DLD1 (cell line): ENCODE measurements around the gene IL1B.

ENCODE experiments used
- in situ Hi-C: cut with HindIII; loops from 2 replicates; pipeline ENCODE4 v1.10.0; 2017; ENCODE audit warnings: low sequenced_read_pairs

The IL1B gene

DNA sequence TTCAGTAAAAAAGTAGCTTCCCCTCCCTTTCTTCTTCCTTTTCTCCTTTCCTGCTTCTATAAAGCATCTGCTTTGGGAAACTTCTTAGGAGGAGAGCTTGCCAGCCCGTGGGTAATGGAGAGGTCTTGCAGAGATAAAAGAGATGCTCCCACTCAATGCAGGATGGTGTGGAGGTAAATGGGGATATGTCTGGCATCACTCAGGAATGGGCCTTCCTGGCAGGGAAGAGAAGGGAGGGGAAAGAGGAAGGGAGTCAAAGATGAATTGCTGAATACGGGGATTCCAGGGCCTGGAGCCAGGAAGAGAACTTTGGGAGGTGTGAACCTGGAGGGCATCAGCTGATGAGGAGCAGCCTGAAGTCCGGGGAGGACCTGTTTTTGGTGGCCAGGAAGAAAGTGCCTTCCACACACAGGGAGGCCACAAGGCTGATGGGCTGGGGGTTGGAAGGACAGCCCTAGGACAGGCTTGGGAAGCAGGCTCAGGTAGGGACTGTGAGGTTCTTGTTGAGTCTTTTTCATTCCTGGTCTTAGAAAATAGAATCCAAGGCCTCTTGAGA is 25.2 kb downstream of the IL1B start:
- in situ Hi-C loops = no loop called here

DNA sequence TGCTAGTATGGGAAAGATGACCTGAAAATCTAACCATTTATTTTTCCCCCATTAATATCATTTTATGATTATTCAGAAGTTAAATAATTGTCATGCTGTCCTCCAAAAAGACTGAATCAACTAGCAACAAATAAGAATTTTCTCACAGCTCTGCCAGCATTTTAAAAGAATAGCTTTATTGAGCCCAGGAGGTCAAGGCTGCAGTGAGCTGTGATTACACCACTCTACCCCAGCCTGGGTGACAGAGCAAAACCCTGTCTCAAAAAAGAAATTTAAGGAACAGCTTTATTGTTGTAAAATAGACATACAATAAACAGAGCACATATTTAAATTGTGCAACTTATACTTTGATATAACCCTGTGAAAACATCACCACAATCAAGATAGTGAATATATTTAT is 27.5 kb downstream of the IL1B start:
- in situ Hi-C loops = no loop called here

GRCh38 chr2:112807233-112807807 is 29.3 kb downstream of the IL1B start:
- in situ Hi-C loops = no loop called here

- in situ Hi-C loops = no loop called here
Observed at GRCh38 chr2:112805542-112805941, 31.0 kb downstream of the IL1B start.

GRCh38 chr2:112803691-112804521 is 32.7 kb downstream of the IL1B start:
- in situ Hi-C loops = no loop called here

GRCh38 chr2:112800881-112801583 is 35.5 kb downstream of the IL1B start:
- in situ Hi-C loops = no loop called here

DNA sequence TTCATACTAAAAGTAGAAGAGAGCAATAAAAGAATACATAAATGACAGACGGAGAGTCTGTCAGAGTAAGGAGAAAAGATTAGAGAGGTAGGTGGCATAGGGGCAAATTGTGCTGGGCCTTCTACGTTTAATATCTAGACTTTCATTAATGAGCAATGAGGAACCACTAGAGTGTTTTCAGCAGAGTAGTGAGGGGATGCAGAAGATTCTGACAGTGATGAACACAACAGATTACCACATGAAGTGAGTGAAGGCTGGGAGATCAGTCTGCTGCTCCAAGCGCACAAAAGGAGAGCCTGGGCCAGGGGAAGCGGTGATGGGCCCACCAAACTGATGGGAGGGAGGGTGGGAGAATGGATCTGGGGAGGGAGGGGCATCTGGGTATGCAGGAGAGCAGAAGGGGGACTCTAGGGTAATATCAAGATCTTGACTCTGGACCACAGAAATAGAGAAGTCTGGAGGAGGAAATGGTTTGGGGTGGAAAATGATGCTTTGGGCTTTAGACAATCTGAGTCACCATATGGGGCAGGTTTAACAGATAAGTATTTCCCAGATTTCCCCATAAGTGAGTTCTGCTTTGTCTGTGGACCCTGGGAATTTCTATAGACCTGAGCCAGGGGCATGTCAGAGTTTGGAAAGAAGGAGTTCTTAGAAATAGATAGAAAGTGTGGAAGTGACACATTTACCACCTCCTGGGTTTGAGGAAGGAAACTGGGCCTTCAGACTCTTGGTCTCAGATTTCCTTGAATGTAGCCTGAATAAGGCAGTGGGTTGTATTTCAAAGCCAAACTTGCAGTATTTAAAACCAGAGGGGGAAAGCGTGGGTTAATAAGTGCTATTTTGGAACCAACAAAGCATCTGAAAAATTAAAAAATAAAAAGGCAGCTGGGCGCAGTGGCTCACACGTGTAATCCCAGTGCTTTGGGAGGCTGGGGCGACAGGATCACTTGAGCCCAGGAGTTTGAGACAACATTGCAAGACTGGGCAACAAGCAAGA is 37.3 kb downstream of the IL1B start:
- in situ Hi-C loops = no loop called here

DNA sequence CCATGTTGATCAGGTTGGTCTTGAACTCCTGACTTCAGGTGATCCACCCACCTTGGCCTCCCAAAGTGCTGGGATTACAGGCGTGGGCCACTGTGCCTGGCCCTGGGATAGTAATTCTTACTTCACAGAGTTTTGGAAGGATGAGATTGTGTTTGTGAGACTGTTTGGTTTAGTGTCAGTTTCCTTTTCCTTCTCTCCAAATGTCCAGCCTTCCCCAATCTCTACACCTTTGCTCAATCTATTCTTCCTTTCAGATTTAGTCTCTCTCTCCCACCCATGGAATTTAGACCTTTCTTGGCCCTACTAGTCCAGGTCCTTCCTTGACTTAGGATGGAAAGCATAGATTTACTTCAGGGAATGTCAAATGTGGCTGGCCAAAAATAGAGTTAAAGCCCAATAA is 40.1 kb downstream of the IL1B start:
- in situ Hi-C loops = no loop called here

DNA sequence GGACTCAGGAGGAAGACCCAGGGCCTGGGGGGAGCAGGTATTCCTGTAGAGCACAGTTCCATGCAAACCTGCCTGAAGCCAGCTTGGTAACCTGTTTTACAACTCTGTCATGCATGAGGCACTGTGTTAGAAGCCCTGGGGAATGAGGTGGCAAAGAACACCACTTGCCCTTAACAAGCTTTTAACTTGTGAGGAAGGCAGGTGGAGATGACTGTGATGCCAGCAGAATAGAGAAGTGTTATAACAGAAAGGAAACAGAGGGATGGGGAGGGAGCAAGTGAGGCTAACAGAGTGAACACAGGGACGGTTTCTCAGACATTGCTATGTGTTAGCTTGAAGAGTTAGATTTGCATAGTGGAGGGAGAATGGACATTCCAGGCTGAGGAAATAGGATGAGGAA is 40.8 kb downstream of the IL1B start:
- in situ Hi-C loops = no loop called here

DNA sequence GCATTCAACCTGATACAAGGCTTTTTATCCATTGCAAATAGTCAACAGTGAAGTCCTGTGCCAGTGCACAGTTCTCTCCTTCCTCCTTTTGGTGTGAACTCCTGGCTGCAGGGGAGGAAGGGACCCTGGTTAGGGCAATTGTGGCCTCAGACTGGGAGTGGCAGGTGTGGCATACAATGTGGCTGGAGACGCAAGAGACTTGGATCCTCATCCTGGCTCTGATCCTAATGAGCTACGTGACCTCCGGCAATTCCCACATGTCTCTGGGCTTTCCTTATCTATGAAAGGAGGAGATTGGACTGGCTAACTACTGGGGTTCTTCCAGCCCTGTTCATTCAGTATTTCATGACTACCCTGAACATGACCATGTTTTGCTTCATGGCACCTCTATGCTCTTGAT is 41.7 kb downstream of the IL1B start:
- in situ Hi-C loops = no loop called here

DNA sequence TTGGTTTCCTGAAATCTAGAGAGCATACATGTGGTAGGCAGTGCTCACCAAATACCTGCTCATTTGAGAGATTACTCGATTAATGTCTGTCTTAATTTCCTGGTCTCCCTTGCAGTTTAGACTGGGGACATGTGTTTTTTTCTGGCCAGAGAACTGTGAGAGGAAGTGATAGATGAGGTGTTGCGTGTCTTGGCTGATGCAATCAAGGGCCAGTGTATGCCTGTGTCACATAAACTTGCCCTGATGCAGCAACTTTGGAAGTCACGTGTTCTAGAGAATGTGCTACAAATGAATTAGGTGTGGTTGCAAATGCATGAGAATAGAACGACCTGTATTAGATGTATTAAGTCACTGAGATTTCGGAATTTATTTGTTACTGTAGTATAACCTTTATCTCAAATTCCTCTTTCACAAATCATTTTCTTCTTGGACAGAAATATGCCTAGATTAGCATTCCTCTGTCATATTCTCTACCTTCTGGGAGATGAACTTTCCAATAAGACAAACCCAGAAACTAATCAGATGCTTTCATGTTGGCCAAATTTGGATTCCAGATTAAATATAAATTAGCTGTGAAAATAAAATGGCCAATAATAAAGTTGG is 42.3 kb downstream of the IL1B start:
- in situ Hi-C loops = no loop called here

- in situ Hi-C loops = no loop called here
Observed at GRCh38 chr2:112793449-112793978, 43.1 kb downstream of the IL1B start.

DNA sequence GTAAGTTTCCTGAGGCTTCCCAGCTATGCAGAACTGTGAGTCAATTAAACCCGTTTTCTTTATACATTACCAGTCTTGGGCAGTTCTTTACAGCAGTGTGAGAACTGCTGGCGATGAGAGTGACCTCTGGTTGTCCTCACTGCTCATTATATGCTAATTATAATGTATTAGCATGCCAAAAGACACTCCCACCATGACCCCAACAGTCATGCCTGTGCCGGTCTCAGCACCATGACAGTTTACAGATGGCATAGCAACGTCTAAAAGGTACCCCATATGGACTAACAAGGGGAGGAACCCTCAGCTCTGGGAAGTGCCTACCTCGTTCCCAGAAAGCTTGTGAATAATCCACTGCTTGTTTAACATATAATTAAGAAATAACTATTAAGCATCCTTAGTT is 44.2 kb downstream of the IL1B start:
- in situ Hi-C loops = no loop called here

- in situ Hi-C loops = no loop called here
Observed at GRCh38 chr2:112791693-112792230, 44.8 kb downstream of the IL1B start.

DNA sequence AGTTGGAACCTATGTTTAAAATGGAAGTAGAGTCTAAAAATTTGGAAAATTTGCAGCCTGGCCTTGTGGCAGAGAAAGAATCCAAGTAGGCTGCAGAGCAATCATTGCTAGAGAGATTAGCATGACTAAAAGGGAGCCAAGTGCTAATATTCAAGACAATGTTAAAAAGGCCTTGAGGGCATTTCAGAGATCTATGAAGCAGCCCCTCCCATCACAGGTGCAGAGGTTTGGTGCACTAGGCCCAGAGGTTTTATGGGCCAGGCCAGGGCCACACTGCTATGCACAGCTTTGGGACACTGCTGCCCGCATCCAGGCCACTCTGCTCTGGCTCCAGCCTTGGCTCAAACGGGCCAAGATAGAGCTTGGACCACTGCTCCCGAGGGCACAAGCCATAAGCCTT is 45.6 kb downstream of the IL1B start:
- in situ Hi-C loops = no loop called here

- in situ Hi-C loops = no loop called here
Observed at GRCh38 chr2:112790305-112790704, 46.3 kb downstream of the IL1B start.

- in situ Hi-C loops = no loop called here
Observed at GRCh38 chr2:112789186-112789585, 47.4 kb downstream of the IL1B start.

- in situ Hi-C loops = no loop called here
Observed at GRCh38 chr2:112788653-112789052, 47.9 kb downstream of the IL1B start.

- in situ Hi-C loops = no loop called here
Observed at GRCh38 chr2:112787729-112788393, 48.7 kb downstream of the IL1B start.
